Epidermal melanocyte (primary cell): Measurements from ENCODE around the gene FRYL.
"Not testable (repeated sequence)": the region's sequence is repeated elsewhere in the genome, so short reads cannot be mapped to it uniquely, and the experiment has no call there.

Source experiments
- DNase-seq: peaks from one replicate; pipeline ENCODE4 v3.0.0; 2011; ENCODE audit warnings: low spot score; ENCODE audit not compliant: insufficient read length

FRYL gene

GRCh38 chr4:48664938-48665337 lies 115.1 kb downstream of the FRYL start:
- DNase-seq: no peak

GRCh38 chr4:48661391-48661790 lies 118.7 kb downstream of the FRYL start:
- DNase-seq: no peak

GRCh38 chr4:48660347-48660746 lies 119.7 kb downstream of the FRYL start:
- DNase-seq: no peak

GRCh38 chr4:48654015-48654664 lies 125.9 kb downstream of the FRYL start:
- no peak for DNase-seq

- no peak for DNase-seq
These were observed 126.7 kb downstream of the FRYL start for GRCh38 chr4:48653217-48654014.

GRCh38 chr4:48651914-48652313 lies 128.2 kb downstream of the FRYL start:
- no peak for DNase-seq

GRCh38 chr4:48649505-48649904 lies 130.6 kb downstream of the FRYL start:
- DNase-seq: no peak

GRCh38 chr4:48645225-48645794 lies 134.8 kb downstream of the FRYL start:
- no peak for DNase-seq

GRCh38 chr4:48642421-48643374 lies 137.4 kb downstream of the FRYL start:
- DNase-seq: no peak

GRCh38 chr4:48641401-48641800 lies 138.7 kb downstream of the FRYL start:
- no peak for DNase-seq

GRCh38 chr4:48640699-48641098 lies 139.4 kb downstream of the FRYL start:
- DNase-seq: no peak

GRCh38 chr4:48640225-48640624 lies 139.9 kb downstream of the FRYL start:
- no peak for DNase-seq

GRCh38 chr4:48639807-48640206 lies 140.3 kb downstream of the FRYL start:
- DNase-seq: no peak

- DNase-seq: not testable (repeated sequence)
These were observed 141.5 kb downstream of the FRYL start for GRCh38 chr4:48638586-48638985.

- DNase-seq: no peak
These were observed 143.2 kb downstream of the FRYL start for GRCh38 chr4:48636911-48637310.

GRCh38 chr4:48635980-48636379 lies 144.1 kb downstream of the FRYL start:
- DNase-seq: no peak

GRCh38 chr4:48635310-48635709 lies 144.8 kb downstream of the FRYL start:
- DNase-seq: no peak

- DNase-seq: no peak
These were observed 145.3 kb downstream of the FRYL start for GRCh38 chr4:48634688-48635308.

- DNase-seq: no peak
These were observed 146.4 kb downstream of the FRYL start for GRCh38 chr4:48633657-48634056.

GRCh38 chr4:48629458-48629857 lies 150.6 kb downstream of the FRYL start:
- DNase-seq: no peak

GRCh38 chr4:48623182-48623780 lies 156.8 kb downstream of the FRYL start:
- no peak for DNase-seq
